ENCODE data around the gene MGLL. TPM values are rescaled to one million over a fixed set of nuclear protein-coding genes. Genes with fewer than 3 reads are reported as not detected.
A peak's percentile ranks its signal among the peaks of the same experiment; 100 is the strongest.

The MGLL gene
- total RNA-seq, 4 donors from 2014 or later: 12.6 to 44.8 (median 32.3) TPM

- intact Hi-C loops (cut with DNase I; ENCODE audit: low total_unique reads): loop anchor here (10.0 kb wide), 1 partner anchor 77 kb away; the partner anchor contains the start of genes MCM2 and TPRA1
These were observed 150.5 kb downstream of the MGLL start for GRCh38 chr3:127671523-127672428.

GRCh38 chr3:127670761-127671522, 151.4 kb downstream of the MGLL start:
- no peak overlapping the region for H3K4me3 ChIP-seq
- no peaks in the 10 kb centered on the region for H3K9me3 ChIP-seq
- no peak for TF ChIP-seq CTCF (IDR thresholded peaks at IDR 0.05)
- no peak for TF ChIP-seq POLR2A (IDR thresholded peaks at IDR 0.05)
- no peaks in the 10 kb centered on the region for H3K27me3 ChIP-seq
- DNase-seq: peak in 1 of 2 donors; percentile 14
- intact Hi-C loops (cut with DNase I; ENCODE audit: low total_unique reads): loop anchor here (10.0 kb wide), 1 partner anchor 76 kb away; the partner anchor contains the start of genes MCM2 and TPRA1
- no peak overlapping the region for H3K27ac ChIP-seq
- H3K36me3 ChIP-seq: no peaks in the 10 kb centered on the region
- H3K4me1 ChIP-seq: peaks cover 0 to 7% of the 10 kb centered on the region in 2 donors

More at GRCh38 chr3:127671523-127672428, 150.5 kb downstream of the MGLL start:
- peaks cover 0 to 7% of the 10 kb centered on the region in 2 donors for H3K4me1 ChIP-seq
- no peaks in the 10 kb centered on the region for H3K36me3 ChIP-seq
- peak overlapping the region; percentile 49 to 85 for H3K4me3 ChIP-seq
- peak in 1 of 2 donors; percentile 45 for DNase-seq
- no peak for TF ChIP-seq CTCF (IDR thresholded peaks at IDR 0.05)
- no peak for TF ChIP-seq POLR2A (IDR thresholded peaks at IDR 0.05)
- peak overlapping the region; percentile 89 to 94 for H3K27ac ChIP-seq
- H3K9me3 ChIP-seq: no peaks in the 10 kb centered on the region
- H3K27me3 ChIP-seq: no peaks in the 10 kb centered on the region

- no peaks in the 10 kb centered on the region for H3K27me3 ChIP-seq
- H3K4me1 ChIP-seq: peaks cover 0 to 7% of the 10 kb centered on the region in 2 donors
- intact Hi-C loops (cut with DNase I; ENCODE audit: low total_unique reads): loop anchor here (10.0 kb wide), 1 partner anchor 75 kb away; the partner anchor contains the start of genes MCM2 and TPRA1
- H3K9me3 ChIP-seq: no peaks in the 10 kb centered on the region
- no peak overlapping the region for H3K27ac ChIP-seq
- no peaks in the 10 kb centered on the region for H3K36me3 ChIP-seq
- no peak overlapping the region for H3K4me3 ChIP-seq
- TF ChIP-seq CTCF (IDR thresholded peaks at IDR 0.05) (no peak), POLR2A (IDR thresholded peaks at IDR 0.05) (no peak)
- DNase-seq: no peak
These were observed 152.1 kb downstream of the MGLL start for GRCh38 chr3:127670229-127670559.

- no peak for DNase-seq
- H3K4me1 ChIP-seq: peaks cover 0 to 7% of the 10 kb centered on the region in 2 donors
- intact Hi-C loops (cut with DNase I; ENCODE audit: low total_unique reads): loop anchor here (10.0 kb wide), 1 partner anchor 75 kb away; the partner anchor contains the start of genes MCM2 and TPRA1
- no peak overlapping the region for H3K27ac ChIP-seq
- TF ChIP-seq POLR2A (IDR thresholded peaks at IDR 0.05) (no peak), CTCF (IDR thresholded peaks at IDR 0.05) (no peak)
- H3K27me3 ChIP-seq: no peaks in the 10 kb centered on the region
- H3K4me3 ChIP-seq: no peak overlapping the region
- no peaks in the 10 kb centered on the region for H3K36me3 ChIP-seq
- H3K9me3 ChIP-seq: no peaks in the 10 kb centered on the region
These were observed 152.6 kb downstream of the MGLL start for GRCh38 chr3:127669541-127670228.
